Natural killer cell (primary cell): ENCODE measurements around the gene SMPD4. TPM values are rescaled to one million over a fixed set of nuclear protein-coding genes. Genes with fewer than 3 reads are reported as not detected.
"Not testable (repeated sequence)": the region's sequence is repeated elsewhere in the genome, so short reads cannot be mapped to it uniquely, and the experiment has no call there.

Source experiments
- ATAC-seq, 3 donors: fragments of 150-1000 bp in 2 of 3; fragments of 200-7000 bp in 1 of 3; cut with Tn5 transposase; 1 replicate in 1 of 3; 2 replicates in 2 of 3; pipeline ENCODE4 v1.10.0; 2021; ENCODE audit warnings: mild to moderate bottlenecking in 2 of 3, moderate library complexity in 2 of 3
- DNase-seq, 2 donors: peaks; one replicate each; pipeline versions ENCODE4 v3.0.0 to v3.0.0-alpha.2; 2013 to 2021; ENCODE audit warnings: mixed read lengths in 1 of 2
- H3K27ac ChIP-seq: one replicate; pipeline ENCODE4 v1.5.1; 2013; ENCODE audit warnings: mild to moderate bottlenecking, low read length
- H3K27me3 ChIP-seq: one replicate; pipeline ENCODE4 v1.6.1; 2013; ENCODE audit warnings: low read length; ENCODE audit not compliant: control insufficient read depth, insufficient read depth
- H3K36me3 ChIP-seq: one replicate; pipeline ENCODE4 v1.6.1; 2013; ENCODE audit warnings: low read length; ENCODE audit not compliant: control insufficient read depth, insufficient read depth
- H3K4me1 ChIP-seq: one replicate; pipeline ENCODE4 v1.6.1; 2013; ENCODE audit warnings: low read length; ENCODE audit not compliant: control insufficient read depth, insufficient read depth
- H3K4me3 ChIP-seq: one replicate; pipeline ENCODE4 v1.5.1; 2013; ENCODE audit warnings: low read length
- H3K9me3 ChIP-seq: one replicate; pipeline ENCODE4 v1.6.1; 2013; ENCODE audit warnings: low read length; ENCODE audit not compliant: control insufficient read depth, insufficient read depth
- H3K27ac Mint-ChIP-seq, 2 donors: one replicate each; pipeline ENCODE4 v1.8.0; 2022; ENCODE audit warnings: mild to moderate bottlenecking in 2 of 2, mixed read lengths in 2 of 2, moderate library complexity in 1 of 2
- H3K27me3 Mint-ChIP-seq, 2 donors: one replicate each; pipeline ENCODE4 v1.8.0; 2022; ENCODE audit warnings: low read depth in 2 of 2, mixed read lengths in 2 of 2
- H3K36me3 Mint-ChIP-seq: one replicate; pipeline ENCODE4 v1.8.0; 2022; ENCODE audit warnings: mixed read lengths
- H3K4me1 Mint-ChIP-seq, 2 donors: one replicate each; pipeline ENCODE4 v1.8.0; 2022; ENCODE audit warnings: mixed read lengths in 2 of 2
- H3K4me3 Mint-ChIP-seq: one replicate; pipeline ENCODE4 v1.8.0; 2022; ENCODE audit warnings: mild to moderate bottlenecking, moderate library complexity, mixed read lengths
- H3K9me3 Mint-ChIP-seq, 2 donors: one replicate each; pipeline ENCODE4 v1.8.0; 2022; ENCODE audit warnings: mixed read lengths in 2 of 2
- CTCF ChIP-seq: fragments of 200-600 bp; IDR thresholded peaks from one replicate; pipeline ENCODE4 v1.8.0; 2022; ENCODE audit warnings: antibody characterized with exemption
- WGBS: methylation state at CpG from one replicate; pipeline ENCODE4 v1.1.7; 2013; ENCODE audit warnings: missing lambda C conversion rate; ENCODE audit not compliant: insufficient coverage; 5-methylcytosine and 5-hydroxymethylcytosine counted together
- intact Hi-C: fragments of 100-400 bp; cut with micrococcal nuclease; formaldehyde crosslinking; loops from one replicate; pipeline ENCODE4 v1.14.2; 2022
- total RNA-seq, 4 donors: library from RNA; stranded (reverse); fragments of 120-200 nt in 1 of 4; gene quantifications; one replicate each; pipeline versions ENCODE4 v1.2.3 to v1.2.4, GENCODE V29; 2013 to 2022

The SMPD4 gene
- total RNA-seq = 10 to 100 TPM; 77.8 to 81.8 (median 79.0) TPM
- 23.3 TPM for total RNA-seq (2013)

- Mint-ChIP-seq H3K27ac (peak within 1 kb of the TSS; percentile 87 to 91), H3K4me1 (peaks cover 16 to 28% of the 10 kb centered on the region in 2 donors), H3K27me3 (no peaks in the 10 kb centered on the region), H3K4me3 (peak within 1 kb of the TSS; percentile 89), H3K9me3 (no peaks in the 10 kb centered on the region), H3K36me3 (no peaks in the 10 kb centered on the region)
- ATAC-seq (peak; percentile 74 to 88 (median 79)), DNase-seq (peak; percentile 97 to 98)
- under 1% methylated on average over 55 of the region's 55 CpGs for whole genome bisulfite sequencing
- no peak for TF ChIP-seq CTCF
- Histone ChIP-seq H3K9me3 (no peaks in the 10 kb centered on the region), H3K27me3 (no peaks in the 10 kb centered on the region), H3K27ac (peak within 1 kb of the TSS; percentile 82), H3K36me3 (no peaks in the 10 kb centered on the region), H3K4me3 (peak within 1 kb of the TSS; percentile 65), H3K4me1 (peaks cover 25% of the 10 kb centered on the region)
- intact Hi-C loops = no loop called here
Observed at GRCh38 chr2:130181325-130181879, at the start of gene SMPD4. Gene SMPD4, minus strand, starts transcription at chr2:130181602. Its CDS starts 5,010 bp downstream, at chr2:130176592.

- H3K36me3 ChIP-seq, H3K9me3 ChIP-seq, intact Hi-C loops, H3K4me1 ChIP-seq, H3K27me3 Mint-ChIP-seq, H3K27me3 ChIP-seq, DNase-seq, H3K9me3 Mint-ChIP-seq, H3K27ac Mint-ChIP-seq, H3K4me3 Mint-ChIP-seq, ATAC-seq, H3K27ac ChIP-seq, H3K4me1 Mint-ChIP-seq, H3K36me3 Mint-ChIP-seq, H3K4me3 ChIP-seq: not testable (repeated sequence)
- 90% methylated on average over 14 of the region's 15 CpGs for WGBS
Observed at GRCh38 chr2:130230907-130231306, 49.5 kb upstream of the SMPD4 start.

- H3K36me3 Mint-ChIP-seq, H3K9me3 Mint-ChIP-seq, H3K27me3 ChIP-seq, intact Hi-C loops, H3K27me3 Mint-ChIP-seq, H3K4me1 ChIP-seq, H3K4me3 Mint-ChIP-seq, H3K4me3 ChIP-seq, H3K27ac Mint-ChIP-seq, H3K27ac ChIP-seq, H3K9me3 ChIP-seq, H3K4me1 Mint-ChIP-seq, ATAC-seq, H3K36me3 ChIP-seq, DNase-seq: not testable (repeated sequence)
- 91% methylated on average over 12 of the region's 18 CpGs for WGBS
Observed at GRCh38 chr2:130230376-130230775, 49.0 kb upstream of the SMPD4 start.

- ATAC-seq = peak in 2 of 3 donors; percentile 68 to 70
- H3K27ac Mint-ChIP-seq, H3K4me1 ChIP-seq, H3K4me3 ChIP-seq, H3K4me1 Mint-ChIP-seq, H3K27me3 Mint-ChIP-seq, intact Hi-C loops, H3K36me3 Mint-ChIP-seq, H3K27ac ChIP-seq, H3K27me3 ChIP-seq, H3K9me3 Mint-ChIP-seq, H3K9me3 ChIP-seq, H3K36me3 ChIP-seq: not testable (repeated sequence)
- peak overlapping the region; percentile 47 for H3K4me3 Mint-ChIP-seq
- 56% methylated on average over 45 of the region's 48 CpGs for WGBS
- DNase-seq = peak in 1 of 2 donors; percentile 57
Observed at GRCh38 chr2:130229161-130229510, 47.7 kb upstream of the SMPD4 start.

GRCh38 chr2:130228467-130229160 is 47.2 kb upstream of the SMPD4 start:
- H3K9me3 ChIP-seq, H3K4me3 Mint-ChIP-seq, H3K9me3 Mint-ChIP-seq, DNase-seq, H3K36me3 Mint-ChIP-seq, intact Hi-C loops, H3K4me1 Mint-ChIP-seq, H3K27ac Mint-ChIP-seq, H3K4me1 ChIP-seq, H3K36me3 ChIP-seq, ATAC-seq, H3K27me3 ChIP-seq, H3K4me3 ChIP-seq, H3K27me3 Mint-ChIP-seq, H3K27ac ChIP-seq: not testable (repeated sequence)
- 90% methylated on average over 69 of the region's 69 CpGs for WGBS

- H3K27ac Mint-ChIP-seq, H3K27me3 ChIP-seq, H3K9me3 Mint-ChIP-seq, H3K36me3 ChIP-seq, H3K27me3 Mint-ChIP-seq, DNase-seq, H3K4me1 ChIP-seq, H3K4me3 ChIP-seq, H3K36me3 Mint-ChIP-seq, H3K4me1 Mint-ChIP-seq, ATAC-seq, H3K4me3 Mint-ChIP-seq, intact Hi-C loops, H3K9me3 ChIP-seq, H3K27ac ChIP-seq: not testable (repeated sequence)
- 89% methylated on average over 19 of the region's 21 CpGs for WGBS
Observed at GRCh38 chr2:130228005-130228404, 46.6 kb upstream of the SMPD4 start.

GRCh38 chr2:130222523-130222922 is 41.1 kb upstream of the SMPD4 start:
- H3K4me1 Mint-ChIP-seq, H3K4me1 ChIP-seq, intact Hi-C loops, ATAC-seq, H3K9me3 ChIP-seq, H3K4me3 ChIP-seq, H3K27me3 ChIP-seq, H3K27me3 Mint-ChIP-seq, DNase-seq, H3K36me3 Mint-ChIP-seq, H3K4me3 Mint-ChIP-seq, H3K27ac ChIP-seq, H3K9me3 Mint-ChIP-seq, H3K27ac Mint-ChIP-seq, H3K36me3 ChIP-seq: not testable (repeated sequence)
- WGBS = 0% methylated on average over 1 of the region's 4 CpGs
